ENCODE results near the gene LRBA. TPM values are rescaled to one million over a fixed set of nuclear protein-coding genes. Genes with fewer than 3 reads are reported as not detected.
A peak's percentile ranks its signal among the peaks of the same experiment; 100 is the strongest.

LRBA gene
- total and polyA plus RNA-seq, 9 of the 15 experiments (the other 6 are each of a cell fraction or from before 2014, with no cell fraction given) = 24.2 to 88.7 (median 59.7) TPM

DNA sequence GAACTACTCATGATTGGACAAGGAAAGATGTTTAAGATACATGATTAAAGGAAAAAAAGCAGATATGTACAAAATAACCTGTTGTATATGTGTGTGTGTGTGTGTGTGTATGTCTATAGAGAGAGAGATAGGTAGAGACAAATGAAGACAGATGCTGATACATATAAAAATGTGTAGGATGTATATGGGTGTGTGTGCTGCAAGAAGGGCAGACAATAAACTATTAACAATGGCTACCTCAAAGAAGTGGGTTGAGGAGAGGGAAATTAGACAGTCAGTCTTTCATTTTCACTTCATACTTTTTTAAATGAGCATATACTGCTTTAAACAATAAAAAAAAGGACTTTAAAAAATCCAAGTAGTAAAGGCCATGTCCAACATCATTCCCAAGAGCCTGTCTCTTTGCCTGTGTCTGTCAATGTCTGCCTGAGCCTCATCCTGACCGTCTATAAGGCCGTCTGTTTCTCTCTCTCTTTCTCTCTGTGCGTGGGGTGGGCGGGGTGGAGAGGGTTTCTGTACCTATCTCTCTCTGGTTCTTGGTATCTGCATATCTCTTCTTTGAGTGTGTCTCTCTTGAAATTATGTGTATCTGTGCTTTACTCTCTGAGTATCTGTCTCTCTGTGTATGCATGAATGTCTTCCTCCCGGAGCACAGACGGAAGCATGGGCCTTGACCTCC is 62.8 kb downstream of the LRBA start (continued):
- TF ChIP-seq, protein P1, sequence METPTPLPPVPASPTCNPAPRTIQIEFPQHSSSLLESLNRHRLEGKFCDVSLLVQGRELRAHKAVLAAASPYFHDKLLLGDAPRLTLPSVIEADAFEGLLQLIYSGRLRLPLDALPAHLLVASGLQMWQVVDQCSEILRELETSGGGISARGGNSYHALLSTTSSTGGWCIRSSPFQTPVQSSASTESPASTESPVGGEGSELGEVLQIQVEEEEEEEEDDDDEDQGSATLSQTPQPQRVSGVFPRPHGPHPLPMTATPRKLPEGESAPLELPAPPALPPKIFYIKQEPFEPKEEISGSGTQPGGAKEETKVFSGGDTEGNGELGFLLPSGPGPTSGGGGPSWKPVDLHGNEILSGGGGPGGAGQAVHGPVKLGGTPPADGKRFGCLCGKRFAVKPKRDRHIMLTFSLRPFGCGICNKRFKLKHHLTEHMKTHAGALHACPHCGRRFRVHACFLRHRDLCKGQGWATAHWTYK (CRISPR knock-in tag; IDR thresholded peaks at IDR 0.05) = no peak
- TF ChIP-seq NCOA6 (IDR thresholded peaks at IDR 0.05) (0 out of 2 replicates have a peak, but pooled peaks have one; percentile 8), ZNF561 (CRISPR knock-in tag; conservative IDR thresholded peaks at IDR 0.05) (no peak), NCOR1 (IDR thresholded peaks at IDR 0.05) (no peak), HIVEP1 (CRISPR knock-in tag; IDR thresholded peaks at IDR 0.05) (no peak), HNRNPL (IDR thresholded peaks at IDR 0.05; ENCODE audit: low read depth, low read length) (no peak), CTBP1 (IDR thresholded peaks at IDR 0.05; ENCODE audit: borderline replicate concordance) (peak; percentile 27; the same call in 1 of the 2 replicates), ZNF140 (CRISPR knock-in tag; IDR thresholded peaks at IDR 0.05) (no peak), RBM25 (IDR thresholded peaks at IDR 0.05; ENCODE audit: low read depth, low read length, severe bottlenecking) (no peak), ZFP1 (CRISPR knock-in tag; IDR thresholded peaks at IDR 0.05) (no peak), STAT5A (IDR thresholded peaks at IDR 0.05; ENCODE audit: borderline replicate concordance, low read length) (no peak), ZNF239 (CRISPR knock-in tag; IDR thresholded peaks at IDR 0.05) (no peak), HMGN3 (IDR thresholded peaks at IDR 0.05; ENCODE audit: borderline replicate concordance, extremely low read depth, insufficient read length, low read depth, low read length) (no peak), MAZ (CRISPR knock-in tag; conservative IDR thresholded peaks at IDR 0.05 in 1 of 2, IDR thresholded peaks at IDR 0.05 in 1 of 2) (peak in 1 of 2 experiments; percentile 64; a peak in 2 of 4 replicates), HDAC1 (IDR thresholded peaks at IDR 0.05) (0 out of 4 replicates have a peak, but pooled peaks of 1 of the 2 experiments have one; percentile 22), ADNP (tag; IDR thresholded peaks at IDR 0.05) (no peak), TRIM24 (IDR thresholded peaks at IDR 0.05) (peak in 1 of 2 experiments; percentile 29; a peak in 1 of 4 replicates), MAFK (IDR thresholded peaks at IDR 0.05; ENCODE audit: low read length) (no peak), PTTG1 (tag; IDR thresholded peaks at IDR 0.05; ENCODE audit: low read depth) (no peak), RCOR1 (IDR thresholded peaks at IDR 0.05; ENCODE audit: borderline replicate concordance in 1 of 2, low read depth in 2 of 2, low read length in 2 of 2) (peak in 1 of 2 experiments; percentile 35; a peak in 1 of 4 replicates), YY1 (IDR thresholded peaks at IDR 0.05; ENCODE audit: borderline replicate concordance in 1 of 3, control insufficient read depth in 1 of 3, extremely low read depth in 1 of 3, insufficient read depth in 3 of 3, insufficient read length in 1 of 3, insufficient replicate concordance in 2 of 3, low read depth in 1 of 3, low read length in 2 of 3) (peak in 1 of 3 experiments; percentile 83), PCBP1 (IDR thresholded peaks at IDR 0.05; ENCODE audit: low read depth, low read length, poor library complexity, severe bottlenecking) (no peak)
- TF ChIP-seq, protein P2, sequence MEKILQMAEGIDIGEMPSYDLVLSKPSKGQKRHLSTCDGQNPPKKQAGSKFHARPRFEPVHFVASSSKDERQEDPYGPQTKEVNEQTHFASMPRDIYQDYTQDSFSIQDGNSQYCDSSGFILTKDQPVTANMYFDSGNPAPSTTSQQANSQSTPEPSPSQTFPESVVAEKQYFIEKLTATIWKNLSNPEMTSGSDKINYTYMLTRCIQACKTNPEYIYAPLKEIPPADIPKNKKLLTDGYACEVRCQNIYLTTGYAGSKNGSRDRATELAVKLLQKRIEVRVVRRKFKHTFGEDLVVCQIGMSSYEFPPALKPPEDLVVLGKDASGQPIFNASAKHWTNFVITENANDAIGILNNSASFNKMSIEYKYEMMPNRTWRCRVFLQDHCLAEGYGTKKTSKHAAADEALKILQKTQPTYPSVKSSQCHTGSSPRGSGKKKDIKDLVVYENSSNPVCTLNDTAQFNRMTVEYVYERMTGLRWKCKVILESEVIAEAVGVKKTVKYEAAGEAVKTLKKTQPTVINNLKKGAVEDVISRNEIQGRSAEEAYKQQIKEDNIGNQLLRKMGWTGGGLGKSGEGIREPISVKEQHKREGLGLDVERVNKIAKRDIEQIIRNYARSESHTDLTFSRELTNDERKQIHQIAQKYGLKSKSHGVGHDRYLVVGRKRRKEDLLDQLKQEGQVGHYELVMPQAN (IDR thresholded peaks at IDR 0.05; ENCODE audit: borderline replicate concordance) = 0 out of 2 replicates have a peak, but pooled peaks have one; percentile 9
- TF ChIP-seq, protein P3, sequence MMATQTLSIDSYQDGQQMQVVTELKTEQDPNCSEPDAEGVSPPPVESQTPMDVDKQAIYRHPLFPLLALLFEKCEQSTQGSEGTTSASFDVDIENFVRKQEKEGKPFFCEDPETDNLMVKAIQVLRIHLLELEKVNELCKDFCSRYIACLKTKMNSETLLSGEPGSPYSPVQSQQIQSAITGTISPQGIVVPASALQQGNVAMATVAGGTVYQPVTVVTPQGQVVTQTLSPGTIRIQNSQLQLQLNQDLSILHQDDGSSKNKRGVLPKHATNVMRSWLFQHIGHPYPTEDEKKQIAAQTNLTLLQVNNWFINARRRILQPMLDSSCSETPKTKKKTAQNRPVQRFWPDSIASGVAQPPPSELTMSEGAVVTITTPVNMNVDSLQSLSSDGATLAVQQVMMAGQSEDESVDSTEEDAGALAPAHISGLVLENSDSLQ (IDR thresholded peaks at IDR 0.05) = peak; percentile 50; the same call in 1 of the 2 replicates

Data from K562 (cell line).